Stimulated activated effector memory CD8-positive, alpha-beta T cell treated with anti-CD3 and anti-CD28 coated beads, Interleukin-12 subunit alpha, Interleukin-12 subunit beta, amount 100 ng/mL, for 72 hours (primary cell): ENCODE measurements around the gene SPIB.
"Not testable (repeated sequence)": the region's sequence is repeated elsewhere in the genome, so short reads cannot be mapped to it uniquely, and the experiment has no call there.

ENCODE experiments used
- ATAC-seq: fragments of 150-1000 bp; cut with Tn5 transposase; 2 replicates; pipeline ENCODE4 v1.10.0; 2021
- DNase-seq, 2 donors: peaks; one replicate each; pipeline ENCODE4 v3.0.0; 2021 to 2022; ENCODE audit warnings: low spot score in 2 of 2
- H3K27ac Mint-ChIP-seq: one replicate; pipeline ENCODE4 v1.8.0; 2022; ENCODE audit warnings: mild to moderate bottlenecking, mixed read lengths
- H3K36me3 Mint-ChIP-seq: one replicate; pipeline ENCODE4 v1.8.0; 2022; ENCODE audit warnings: mild to moderate bottlenecking, mixed read lengths
- H3K4me1 Mint-ChIP-seq: one replicate; pipeline ENCODE4 v1.8.0; 2022; ENCODE audit warnings: mixed read lengths
- H3K4me3 Mint-ChIP-seq: one replicate; pipeline ENCODE4 v1.8.0; 2022; ENCODE audit warnings: mild to moderate bottlenecking, mixed read lengths
- H3K9me3 Mint-ChIP-seq: one replicate; pipeline ENCODE4 v1.8.0; 2022; ENCODE audit warnings: mixed read lengths

SPIB gene

GRCh38 chr19:50460161-50460765, 41.5 kb downstream of the SPIB start:
- Mint-ChIP-seq H3K4me3 (peak overlapping the region; percentile 47), H3K36me3 (no peaks in the 10 kb centered on the region), H3K9me3 (no peaks in the 10 kb centered on the region), H3K27ac (peak overlapping the region; percentile 54), H3K4me1 (peaks cover 20% of the 10 kb centered on the region)
- DNase-seq (no peak), ATAC-seq (peak; percentile 75)

GRCh38 chr19:50461066-50461875, 42.5 kb downstream of the SPIB start:
- Mint-ChIP-seq H3K36me3 (no peaks in the 10 kb centered on the region), H3K9me3 (no peaks in the 10 kb centered on the region), H3K4me3 (peak overlapping the region; percentile 24), H3K4me1 (peaks cover 20% of the 10 kb centered on the region), H3K27ac (no peak overlapping the region)
- DNase-seq (peak; percentile 37 to 79), ATAC-seq (peak; percentile 72)

GRCh38 chr19:50462970-50463369, 44.2 kb downstream of the SPIB start:
- Mint-ChIP-seq H3K36me3 (no peaks in the 10 kb centered on the region), H3K4me3 (no peak overlapping the region), H3K9me3 (no peaks in the 10 kb centered on the region), H3K27ac (no peak overlapping the region), H3K4me1 (peaks cover 20% of the 10 kb centered on the region)
- no peak for DNase-seq
- ATAC-seq, result no peak

- H3K27ac Mint-ChIP-seq, result no peak overlapping the region
- no peak overlapping the region for H3K4me3 Mint-ChIP-seq
- peaks cover 20% of the 10 kb centered on the region for H3K4me1 Mint-ChIP-seq
- H3K9me3 Mint-ChIP-seq, result no peaks in the 10 kb centered on the region
- H3K36me3 Mint-ChIP-seq, result no peaks in the 10 kb centered on the region
- DNase-seq, result no peak
- ATAC-seq, result no peak
Measured at GRCh38 chr19:50464348-50464747, 45.6 kb downstream of the SPIB start.

GRCh38 chr19:50465000-50465399, 46.3 kb downstream of the SPIB start:
- Mint-ChIP-seq H3K4me1 (peaks cover 13% of the 10 kb centered on the region), H3K9me3 (no peaks in the 10 kb centered on the region), H3K4me3 (no peak overlapping the region), H3K27ac (no peak overlapping the region), H3K36me3 (no peaks in the 10 kb centered on the region)
- DNase-seq, result no peak
- ATAC-seq, result no peak

GRCh38 chr19:50465986-50466705, 47.4 kb downstream of the SPIB start:
- H3K4me1 Mint-ChIP-seq, result peaks cover 5% of the 10 kb centered on the region
- ATAC-seq (no peak), DNase-seq (no peak)
- no peaks in the 10 kb centered on the region for H3K36me3 Mint-ChIP-seq
- no peaks in the 10 kb centered on the region for H3K9me3 Mint-ChIP-seq
- no peak overlapping the region for H3K4me3 Mint-ChIP-seq
- no peak overlapping the region for H3K27ac Mint-ChIP-seq

GRCh38 chr19:50466706-50467039, 47.9 kb downstream of the SPIB start:
- no peak overlapping the region for H3K27ac Mint-ChIP-seq
- ATAC-seq, result no peak
- H3K4me1 Mint-ChIP-seq, result no peaks in the 10 kb centered on the region
- no peak for DNase-seq
- H3K36me3 Mint-ChIP-seq, result no peaks in the 10 kb centered on the region
- no peak overlapping the region for H3K4me3 Mint-ChIP-seq
- no peaks in the 10 kb centered on the region for H3K9me3 Mint-ChIP-seq

- Mint-ChIP-seq H3K4me3 (no peak overlapping the region), H3K9me3 (no peaks in the 10 kb centered on the region), H3K4me1 (no peaks in the 10 kb centered on the region), H3K36me3 (no peaks in the 10 kb centered on the region), H3K27ac (no peak overlapping the region)
- DNase-seq (no peak), ATAC-seq (no peak)
Measured at GRCh38 chr19:50467566-50467965, 48.8 kb downstream of the SPIB start.

GRCh38 chr19:50468818-50469217, 50.1 kb downstream of the SPIB start:
- DNase-seq, result no peak
- no peak for ATAC-seq
- no peaks in the 10 kb centered on the region for H3K4me1 Mint-ChIP-seq
- H3K9me3 Mint-ChIP-seq, result no peaks in the 10 kb centered on the region
- no peak overlapping the region for H3K4me3 Mint-ChIP-seq
- no peak overlapping the region for H3K27ac Mint-ChIP-seq
- H3K36me3 Mint-ChIP-seq, result no peaks in the 10 kb centered on the region

GRCh38 chr19:50473336-50473735, 54.6 kb downstream of the SPIB start:
- Mint-ChIP-seq H3K27ac (peak overlapping the region; percentile 21), H3K36me3 (peaks cover 34% of the 10 kb centered on the region), H3K4me1 (peaks cover 35% of the 10 kb centered on the region)
- not testable (repeated sequence) for H3K9me3 Mint-ChIP-seq, H3K4me3 Mint-ChIP-seq, ATAC-seq, DNase-seq

- Mint-ChIP-seq H3K36me3 (peaks cover 47% of the 10 kb centered on the region), H3K27ac (peak overlapping the region; percentile 97)
Measured at GRCh38 chr19:50475101-50475568, 56.4 kb downstream of the SPIB start.

GRCh38 chr19:50475736-50476223, 57.0 kb downstream of the SPIB start:
- Mint-ChIP-seq H3K9me3 (no peaks in the 10 kb centered on the region), H3K27ac (peak overlapping the region; percentile 97), H3K4me3 (peak overlapping the region; percentile 98), H3K36me3 (peaks cover 53% of the 10 kb centered on the region), H3K4me1 (peaks cover 45% of the 10 kb centered on the region)
- no peak for ATAC-seq
- no peak for DNase-seq

More at GRCh38 chr19:50475101-50475568, 56.4 kb downstream of the SPIB start:
- DNase-seq (no peak), ATAC-seq (no peak)
- Mint-ChIP-seq H3K4me1 (peaks cover 44% of the 10 kb centered on the region), H3K9me3 (no peaks in the 10 kb centered on the region), H3K4me3 (peak overlapping the region; percentile 98)

- peaks cover 58% of the 10 kb centered on the region for H3K36me3 Mint-ChIP-seq
- H3K9me3 Mint-ChIP-seq, result no peaks in the 10 kb centered on the region
- peak; percentile 87 to 96 for DNase-seq
- H3K4me3 Mint-ChIP-seq, result peak within 1 kb of the TSS; percentile 98
- H3K4me1 Mint-ChIP-seq, result peaks cover 51% of the 10 kb centered on the region
- ATAC-seq, result peak; percentile 95
- H3K27ac Mint-ChIP-seq, result peak within 1 kb of the TSS; percentile 97
Measured at GRCh38 chr19:50476224-50476906, 57.6 kb downstream of the SPIB start, which contains the start of the genes EMC10 and GARIN5A. EMC10 (plus strand) TSS chr19:50476507; CDS start chr19:50476545, 38 bp downstream. GARIN5A (minus strand) TSS chr19:50476848; CDS start chr19:50476388, 460 bp downstream.

GRCh38 chr19:50476907-50477238, 58.1 kb downstream of the SPIB start:
- Mint-ChIP-seq H3K4me1 (peaks cover 51% of the 10 kb centered on the region), H3K4me3 (peak overlapping the region; percentile 98), H3K36me3 (peaks cover 58% of the 10 kb centered on the region), H3K27ac (peak overlapping the region; percentile 97), H3K9me3 (no peaks in the 10 kb centered on the region)
- DNase-seq (no peak), ATAC-seq (no peak)
